Measurements from ENCODE around the gene SP140. TPM values are rescaled to one million over a fixed set of nuclear protein-coding genes. Genes with fewer than 3 reads are reported as not detected.

Gene SP140
- total RNA-seq, 1 experiment from 2014 or later: 0.32 TPM

- intact Hi-C loops (cut with micrococcal nuclease; ENCODE audit: unreplicated experiment): no loop called here
- no peak for DNase-seq (ENCODE audit: low spot score)
- POLR2A ChIA-PET (ENCODE audit: low non-redundant PET): no interaction called here
- Histone ChIP-seq H3K4me3 (ENCODE audit: low read depth, low read length, poor library complexity, severe bottlenecking) (no peak overlapping the region), H3K4me1 (ENCODE audit: insufficient read depth, low read length, poor library complexity, severe bottlenecking) (peaks cover 20% of the 10 kb centered on the region), H3K27me3 (replicated peaks; ENCODE audit: insufficient read depth, low read depth, low read length, poor library complexity) (no peaks in the 10 kb centered on the region), H3K9me3 (ENCODE audit: low read depth, low read length, poor library complexity, severe bottlenecking) (no peaks in the 10 kb centered on the region), H3K27ac (ENCODE audit: low read depth, low read length, poor library complexity, severe bottlenecking) (no peak overlapping the region), H3K36me3 (ENCODE audit: insufficient read depth, low read length, poor library complexity, severe bottlenecking) (no peaks in the 10 kb centered on the region)
- no TSS peak for BruUV-seq (replicated peaks)
- CTCF ChIA-PET: no interaction called here
- TF ChIP-seq CTCF (conservative IDR thresholded peaks at IDR 0.05; ENCODE audit: low read depth, low read length): no peak
- TF ChIP-seq EZH2 (IDR thresholded peaks at IDR 0.05; ENCODE audit: borderline replicate concordance, low read depth, low read length, poor library complexity, severe bottlenecking): no peak
These were observed 45.6 kb upstream of the SP140 start for GRCh38 chr2:230179907-230180306.

DNA sequence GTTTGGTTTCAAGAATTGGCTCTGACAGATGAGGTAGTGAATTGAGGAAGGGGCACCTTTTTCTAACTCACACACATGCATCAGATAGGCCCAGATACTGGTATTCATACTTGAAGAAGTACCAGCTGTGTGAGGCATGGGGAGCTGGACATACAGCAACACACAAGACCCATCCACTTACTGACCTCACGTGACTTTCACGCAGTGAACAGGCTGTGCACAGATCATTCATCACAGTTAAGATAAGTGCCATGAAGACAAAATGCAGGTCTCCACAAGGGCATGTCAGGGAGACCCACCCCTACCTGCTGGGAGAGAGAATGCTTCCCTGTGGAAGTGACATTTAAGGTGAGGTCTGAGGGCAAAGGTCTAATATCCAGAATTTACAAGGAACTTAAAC lies 44.3 kb upstream of the SP140 start:
- TF ChIP-seq EZH2 (IDR thresholded peaks at IDR 0.05; ENCODE audit: borderline replicate concordance, low read depth, low read length, poor library complexity, severe bottlenecking) (no peak), CTCF (conservative IDR thresholded peaks at IDR 0.05; ENCODE audit: low read depth, low read length) (no peak)
- Histone ChIP-seq H3K27me3 (replicated peaks; ENCODE audit: insufficient read depth, low read depth, low read length, poor library complexity) (no peaks in the 10 kb centered on the region), H3K36me3 (ENCODE audit: insufficient read depth, low read length, poor library complexity, severe bottlenecking) (no peaks in the 10 kb centered on the region), H3K27ac (ENCODE audit: low read depth, low read length, poor library complexity, severe bottlenecking) (no peak overlapping the region), H3K4me1 (ENCODE audit: insufficient read depth, low read length, poor library complexity, severe bottlenecking) (peaks cover 20% of the 10 kb centered on the region), H3K4me3 (ENCODE audit: low read depth, low read length, poor library complexity, severe bottlenecking) (no peak overlapping the region), H3K9me3 (ENCODE audit: low read depth, low read length, poor library complexity, severe bottlenecking) (no peaks in the 10 kb centered on the region)
- DNase-seq (ENCODE audit: low spot score): no peak
- intact Hi-C loops (cut with micrococcal nuclease; ENCODE audit: unreplicated experiment): no loop called here
- POLR2A ChIA-PET (ENCODE audit: low non-redundant PET): no interaction called here
- BruUV-seq (replicated peaks): no TSS peak
- CTCF ChIA-PET: no interaction called here

GRCh38 chr2:230184727-230185578 lies 40.6 kb upstream of the SP140 start:
- TF ChIP-seq CTCF (conservative IDR thresholded peaks at IDR 0.05; ENCODE audit: low read depth, low read length) (no peak), EZH2 (IDR thresholded peaks at IDR 0.05; ENCODE audit: borderline replicate concordance, low read depth, low read length, poor library complexity, severe bottlenecking) (no peak)
- no TSS peak for BruUV-seq (replicated peaks)
- no peaks in the 10 kb centered on the region for H3K4me1 ChIP-seq (ENCODE audit: insufficient read depth, low read length, poor library complexity, severe bottlenecking)
- CTCF ChIA-PET: no interaction called here
- no peak overlapping the region for H3K4me3 ChIP-seq (ENCODE audit: low read depth, low read length, poor library complexity, severe bottlenecking)
- H3K36me3 ChIP-seq (ENCODE audit: insufficient read depth, low read length, poor library complexity, severe bottlenecking): no peaks in the 10 kb centered on the region
- no peaks in the 10 kb centered on the region for H3K27me3 ChIP-seq (replicated peaks; ENCODE audit: insufficient read depth, low read depth, low read length, poor library complexity)
- H3K9me3 ChIP-seq (ENCODE audit: low read depth, low read length, poor library complexity, severe bottlenecking): no peaks in the 10 kb centered on the region
- intact Hi-C loops (cut with micrococcal nuclease; ENCODE audit: unreplicated experiment): no loop called here
- DNase-seq (ENCODE audit: low spot score): no peak
- H3K27ac ChIP-seq (ENCODE audit: low read depth, low read length, poor library complexity, severe bottlenecking): no peak overlapping the region
- POLR2A ChIA-PET (ENCODE audit: low non-redundant PET): no interaction called here
